Keratinocyte (primary cell): ENCODE results near the gene NFIL3. TPM values are rescaled to one million over a fixed set of nuclear protein-coding genes. Genes with fewer than 3 reads are reported as not detected.
A peak's percentile ranks its signal among the peaks of the same experiment; 100 is the strongest.

Experiments
- DNase-seq: peaks from one replicate; pipeline ENCODE4 v3.0.0-alpha.2; 2011; ENCODE audit warnings: low read depth, missing footprints, low spot score
- FAIRE-seq: peaks from 2 replicates; lab custom pipeline; 2011; peaks lifted over from hg19 to GRCh38; lab: Jason Lieb, UNC
- H2AFZ ChIP-seq: 2 replicates; pipeline ENCODE4 v1.6.0; 2012; ENCODE audit warnings: low read length, control low read depth, inconsistent platforms; ENCODE audit not compliant: control insufficient read depth
- H3K27ac ChIP-seq: 2 replicates; pipeline ENCODE4 v1.5.1; 2011; ENCODE audit warnings: low read length; ENCODE audit not compliant: control insufficient read depth, insufficient read depth
- H3K27me3 ChIP-seq: 3 replicates; pipeline ENCODE4 v1.6.0; 2011; ENCODE audit warnings: low read length; ENCODE audit not compliant: control insufficient read depth, insufficient read depth; ENCODE audit errors: extremely low read depth
- H3K36me3 ChIP-seq, 2 experiments: 2 replicates in 1 of 2; 3 replicates in 1 of 2; pipeline ENCODE4 v1.5.1; 2011; ENCODE audit warnings: low read length in 2 of 2, mild to moderate bottlenecking in 1 of 2; ENCODE audit not compliant: control insufficient read depth in 2 of 2, insufficient read depth in 2 of 2; ENCODE audit errors: extremely low read depth in 1 of 2
- H3K4me1 ChIP-seq: 3 replicates; pipeline ENCODE4 v1.5.1; 2011; ENCODE audit warnings: low read length; ENCODE audit not compliant: control insufficient read depth, insufficient read depth; ENCODE audit errors: extremely low read depth
- H3K4me2 ChIP-seq: 3 replicates; pipeline ENCODE4 v1.6.0; 2011; ENCODE audit warnings: low read depth, low read length; ENCODE audit not compliant: control insufficient read depth, insufficient read depth; ENCODE audit errors: extremely low read depth
- H3K4me3 ChIP-seq, 3 experiments: fragments of 200-600 bp in 1 of 3; sonication (generic) in 1 of 3; 2 replicates in 2 of 3; 3 replicates in 1 of 3; pipeline ENCODE4 v1.5.1; 2011 to 2016; ENCODE audit warnings: low read length in 3 of 3, mild to moderate bottlenecking in 3 of 3, control low read depth in 2 of 3, inconsistent platforms in 1 of 3, low read depth in 1 of 3, mixed read lengths in 1 of 3, mixed run types in 1 of 3, moderate library complexity in 1 of 3; ENCODE audit not compliant: control insufficient read depth in 2 of 3, insufficient read depth in 2 of 3; ENCODE audit errors: extremely low read depth in 1 of 3
- H3K79me2 ChIP-seq: 2 replicates; pipeline ENCODE4 v1.6.0; 2012; ENCODE audit warnings: low read length; ENCODE audit not compliant: control insufficient read depth, insufficient read depth
- H3K9ac ChIP-seq: 3 replicates; pipeline ENCODE4 v1.6.0; 2011; ENCODE audit warnings: low read length; ENCODE audit not compliant: control insufficient read depth, insufficient read depth; ENCODE audit errors: extremely low read depth
- H3K9me1 ChIP-seq: 3 replicates; pipeline ENCODE4 v1.6.0; 2011; ENCODE audit warnings: low read length; ENCODE audit not compliant: control insufficient read depth, insufficient read depth; ENCODE audit errors: extremely low read depth
- H3K9me3 ChIP-seq: 2 replicates; pipeline ENCODE4 v1.5.1; 2012; ENCODE audit warnings: low read depth, low read length; ENCODE audit not compliant: control insufficient read depth
- H4K20me1 ChIP-seq: 3 replicates; pipeline ENCODE4 v1.6.0; 2011; ENCODE audit warnings: low read length; ENCODE audit not compliant: control insufficient read depth, insufficient read depth; ENCODE audit errors: extremely low read depth
- EZH2 ChIP-seq: IDR thresholded peaks from one replicate; pipeline ENCODE4 v1.6.1; 2012; ENCODE audit warnings: inconsistent platforms, mild to moderate bottlenecking, low read length, moderate library complexity
- dilution Hi-C: fragments of 300-500 bp; cut with MboI; formaldehyde crosslinking; loops from one replicate; pipeline ENCODE4 v1.7.0; 2020; ENCODE audit warnings: low sequenced_read_pairs; ENCODE audit not compliant: extremely low pct_ligation_motif_present
- polyA plus RNA-seq, 5 experiments: library from polyadenylated mRNA; depleted of rRNA in 3 of 5; stranded (reverse) in 3 of 5; stranded (forward) in 1 of 5; unstranded in 1 of 5; fragments of >200 nt; gene quantifications; 1 replicate in 1 of 5; 2 replicates in 3 of 5; 3 replicates in 1 of 5; pipeline versions ENCODE4 v1.2.1 to v1.2.3, GENCODE V29; 2011 to 2012; ENCODE audit warnings: missing spikeins in 2 of 5, low read depth in 1 of 5, low replicate concordance in 1 of 5
- TF ChIP-seq, protein P1 (sequence below), 3 experiments: IDR thresholded peaks in 1 of 3; conservative IDR thresholded peaks in 1 of 3; optimal IDR thresholded peaks in 1 of 3; 2 replicates in 2 of 3; 3 replicates in 1 of 3; pipeline versions ENCODE3 to v1.5.1; 2011; ENCODE audit warnings: low read length in 3 of 3, mild to moderate bottlenecking in 3 of 3, moderate library complexity in 2 of 3, control low read depth in 1 of 3, inconsistent platforms in 1 of 3; ENCODE audit not compliant: insufficient read depth in 2 of 3; ENCODE audit errors: extremely low read depth in 1 of 3

Gene NFIL3
- polyA plus RNA-seq, 1 donor (not counting 4 experiments of a cell fraction or from before 2014, with no cell fraction given) = 9.3 TPM

- H3K36me3 ChIP-seq = peaks cover 0 to 4% of the 10 kb centered on the region in 2 experiments
- no peaks in the 10 kb centered on the region for H3K27me3 ChIP-seq
- no peaks in the 10 kb centered on the region for H3K9me3 ChIP-seq
- no peak overlapping the region for H3K9ac ChIP-seq
- dilution Hi-C loops = no loop called here
- DNase-seq = no peak
- H3K4me3 ChIP-seq = peak overlapping the region in 2 of 3 experiments; percentile 63 to 74
- peak overlapping the region; percentile 78 for H2AFZ ChIP-seq
- FAIRE-seq = peak; percentile 41
- no peak for TF ChIP-seq EZH2
- TF ChIP-seq, protein P1, sequence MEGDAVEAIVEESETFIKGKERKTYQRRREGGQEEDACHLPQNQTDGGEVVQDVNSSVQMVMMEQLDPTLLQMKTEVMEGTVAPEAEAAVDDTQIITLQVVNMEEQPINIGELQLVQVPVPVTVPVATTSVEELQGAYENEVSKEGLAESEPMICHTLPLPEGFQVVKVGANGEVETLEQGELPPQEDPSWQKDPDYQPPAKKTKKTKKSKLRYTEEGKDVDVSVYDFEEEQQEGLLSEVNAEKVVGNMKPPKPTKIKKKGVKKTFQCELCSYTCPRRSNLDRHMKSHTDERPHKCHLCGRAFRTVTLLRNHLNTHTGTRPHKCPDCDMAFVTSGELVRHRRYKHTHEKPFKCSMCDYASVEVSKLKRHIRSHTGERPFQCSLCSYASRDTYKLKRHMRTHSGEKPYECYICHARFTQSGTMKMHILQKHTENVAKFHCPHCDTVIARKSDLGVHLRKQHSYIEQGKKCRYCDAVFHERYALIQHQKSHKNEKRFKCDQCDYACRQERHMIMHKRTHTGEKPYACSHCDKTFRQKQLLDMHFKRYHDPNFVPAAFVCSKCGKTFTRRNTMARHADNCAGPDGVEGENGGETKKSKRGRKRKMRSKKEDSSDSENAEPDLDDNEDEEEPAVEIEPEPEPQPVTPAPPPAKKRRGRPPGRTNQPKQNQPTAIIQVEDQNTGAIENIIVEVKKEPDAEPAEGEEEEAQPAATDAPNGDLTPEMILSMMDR (optimal IDR thresholded peaks at IDR 0.05 in 1 of 3, IDR thresholded peaks at IDR 0.05 in 1 of 3, conservative IDR thresholded peaks at IDR 0.05 in 1 of 3; ENCODE audit: extremely low read depth in 1 of 3, insufficient read depth in 2 of 3, low read length in 3 of 3) = no peak
- no peaks in the 10 kb centered on the region for H4K20me1 ChIP-seq
- H3K4me1 ChIP-seq = peaks cover 18% of the 10 kb centered on the region
- H3K27ac ChIP-seq = no peak overlapping the region
- H3K9me1 ChIP-seq = no peaks in the 10 kb centered on the region
- H3K4me2 ChIP-seq = peak overlapping the region; percentile 90
- peaks cover 16% of the 10 kb centered on the region for H3K79me2 ChIP-seq
Measured at GRCh38 chr9:91362051-91362611, 61.5 kb downstream of the NFIL3 start.

GRCh38 chr9:91361291-91362050 is 62.2 kb downstream of the NFIL3 start, which contains the start of gene AUH:
Gene AUH (minus strand): TSS chr9:91361918. CDS start chr9:91361889, 29 bp downstream.
- H3K4me2 ChIP-seq = peak within 1 kb of the TSS; percentile 98
- H3K36me3 ChIP-seq = peaks cover 0 to 6% of the 10 kb centered on the region in 2 experiments
- no peak for TF ChIP-seq EZH2
- TF ChIP-seq, protein P1 (optimal IDR thresholded peaks at IDR 0.05 in 1 of 3, IDR thresholded peaks at IDR 0.05 in 1 of 3, conservative IDR thresholded peaks at IDR 0.05 in 1 of 3; ENCODE audit: extremely low read depth in 1 of 3, insufficient read depth in 2 of 3, low read length in 3 of 3) = peak in 1 of 3 experiments; percentile 18
- H3K9ac ChIP-seq = peak within 1 kb of the TSS; percentile 87
- H3K9me1 ChIP-seq = no peaks in the 10 kb centered on the region
- peak within 1 kb of the TSS; percentile 97 for H2AFZ ChIP-seq
- DNase-seq (peak; percentile 11), FAIRE-seq (no peak)
- peaks cover 16% of the 10 kb centered on the region for H3K79me2 ChIP-seq
- peak within 1 kb of the TSS; percentile 74 to 88 (median 87) for H3K4me3 ChIP-seq
- peak within 1 kb of the TSS; percentile 77 for H3K27ac ChIP-seq
- no peaks in the 10 kb centered on the region for H3K9me3 ChIP-seq
- dilution Hi-C loops = no loop called here
- H3K27me3 ChIP-seq = no peaks in the 10 kb centered on the region
- no peaks in the 10 kb centered on the region for H4K20me1 ChIP-seq
- peaks cover 18% of the 10 kb centered on the region for H3K4me1 ChIP-seq
